BLaER1 treated with 17β-estradiol and CSF1 and Interleukin-3, amounts not matched to agents 10 nM and 100 nM (cell line): Measurements from ENCODE around the gene CDC16.

Experiments used
- H3K27ac ChIP-seq, 11 experiments: shearing (Covaris generic); formaldehyde crosslinking; 2 replicates each; pipeline ENCODE4 v1.8.1; 2022
- H3K27me3 ChIP-seq, 11 experiments: shearing (Covaris generic); formaldehyde crosslinking; 2 replicates each; pipeline ENCODE4 v1.8.1; 2022
- H3K36me3 ChIP-seq, 11 experiments: shearing (Covaris generic); formaldehyde crosslinking; 2 replicates each; pipeline ENCODE4 v1.8.1; 2022
- H3K4me1 ChIP-seq, 10 experiments: shearing (Covaris generic); formaldehyde crosslinking; 2 replicates each; pipeline ENCODE4 v1.8.1; 2022
- H3K4me2 ChIP-seq, 11 experiments: shearing (Covaris generic); formaldehyde crosslinking; 2 replicates each; pipeline ENCODE4 v1.8.1; 2022
- H3K4me3 ChIP-seq, 10 experiments: shearing (Covaris generic); formaldehyde crosslinking; 2 replicates each; pipeline ENCODE4 v1.8.1; 2022
- H3K9ac ChIP-seq, 11 experiments: shearing (Covaris generic); formaldehyde crosslinking; 2 replicates each; pipeline ENCODE4 v1.8.1; 2022
- H3K9me3 ChIP-seq, 11 experiments: shearing (Covaris generic); formaldehyde crosslinking; replicated peaks in 1 of 11; 2 replicates each; pipeline ENCODE4 v1.8.1; 2022
- H4K20me1 ChIP-seq, 11 experiments: shearing (Covaris generic); formaldehyde crosslinking; 2 replicates each; pipeline ENCODE4 v1.8.1; 2022
- Cebpa-rat ChIP-seq, 11 experiments: shearing (Covaris generic); IDR thresholded peaks; 2 replicates each; pipeline ENCODE4 v1.8.1; 2022

The CDC16 gene

DNA sequence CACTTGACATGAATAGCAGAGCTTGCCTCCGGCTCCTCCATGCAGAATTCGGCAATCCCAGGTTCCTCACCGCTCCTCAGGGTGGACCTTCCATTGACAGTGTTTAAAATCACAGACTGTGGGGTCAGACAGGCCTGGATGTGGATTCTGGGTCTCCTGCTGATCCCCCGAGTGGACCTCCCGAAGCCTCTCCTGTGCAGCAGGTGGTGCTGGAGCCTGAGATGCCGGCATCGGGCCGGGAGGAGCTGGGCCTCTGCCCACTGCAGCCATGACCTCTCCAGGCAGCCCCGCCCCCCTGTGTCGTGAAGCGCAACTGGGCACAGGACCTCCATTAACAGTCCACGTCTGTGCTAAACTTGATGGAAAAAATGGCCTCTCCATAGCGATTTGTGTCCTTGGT lies 10.5 kb upstream of the CDC16 start:
- no peak overlapping the region for H3K4me3 ChIP-seq
- H3K27ac ChIP-seq: peak overlapping the region in 3 of 11 experiments; percentile 3 to 24 (median 22); a peak in 3 of 22 replicates
- H3K27me3 ChIP-seq: no peaks in the 10 kb centered on the region
- TF ChIP-seq Cebpa-rat (IDR thresholded peaks at IDR 0.05): no peak
- 0 out of 22 replicates have a peak overlapping the region, but pooled peaks of 1 of the 11 experiments have one; percentile 7 for H3K9ac ChIP-seq
- peak overlapping the region in 3 of 11 experiments; percentile 8 to 25 (median 10); a peak in 5 of 22 replicates for H3K4me2 ChIP-seq
- no peaks in the 10 kb centered on the region for H4K20me1 ChIP-seq
- no peaks in the 10 kb centered on the region for H3K36me3 ChIP-seq
- no peaks in the 10 kb centered on the region for H3K9me3 ChIP-seq
- H3K4me1 ChIP-seq: peaks cover 38 to 79% (median 53%) of the 10 kb centered on the region in 10 experiments

GRCh38 chr13:114225610-114226009 lies 9.1 kb upstream of the CDC16 start:
- Histone ChIP-seq H3K4me3 (no peak overlapping the region), H3K4me2 (peak overlapping the region; percentile 36 to 73 (median 51); a peak in 21 of 22 replicates), H3K9ac (peak overlapping the region in 5 of 11 experiments; percentile 4 to 35 (median 12); a peak in 5 of 22 replicates), H3K27me3 (no peaks in the 10 kb centered on the region), H3K9me3 (no peaks in the 10 kb centered on the region), H4K20me1 (no peaks in the 10 kb centered on the region), H3K4me1 (peaks cover 31 to 76% (median 52%) of the 10 kb centered on the region in 10 experiments), H3K27ac (peak overlapping the region in 6 of 11 experiments; percentile 1 to 38 (median 12); a peak in 8 of 22 replicates), H3K36me3 (no peaks in the 10 kb centered on the region)
- TF ChIP-seq Cebpa-rat (IDR thresholded peaks at IDR 0.05): no peak

- H3K4me3 ChIP-seq: no peak overlapping the region
- no peaks in the 10 kb centered on the region for H4K20me1 ChIP-seq
- no peaks in the 10 kb centered on the region for H3K9me3 ChIP-seq
- H3K4me1 ChIP-seq: peaks cover 31 to 72% (median 51%) of the 10 kb centered on the region in 10 experiments
- H3K4me2 ChIP-seq: peak overlapping the region; percentile 36 to 73 (median 51)
- H3K9ac ChIP-seq: peak overlapping the region in 5 of 11 experiments; percentile 4 to 35 (median 12); a peak in 6 of 22 replicates
- TF ChIP-seq Cebpa-rat (IDR thresholded peaks at IDR 0.05): no peak
- H3K27me3 ChIP-seq: no peaks in the 10 kb centered on the region
- H3K27ac ChIP-seq: peak overlapping the region in 6 of 11 experiments; percentile 1 to 38 (median 12); a peak in 9 of 22 replicates
- H3K36me3 ChIP-seq: no peaks in the 10 kb centered on the region
These were observed 8.6 kb upstream of the CDC16 start for GRCh38 chr13:114226088-114226487.

DNA sequence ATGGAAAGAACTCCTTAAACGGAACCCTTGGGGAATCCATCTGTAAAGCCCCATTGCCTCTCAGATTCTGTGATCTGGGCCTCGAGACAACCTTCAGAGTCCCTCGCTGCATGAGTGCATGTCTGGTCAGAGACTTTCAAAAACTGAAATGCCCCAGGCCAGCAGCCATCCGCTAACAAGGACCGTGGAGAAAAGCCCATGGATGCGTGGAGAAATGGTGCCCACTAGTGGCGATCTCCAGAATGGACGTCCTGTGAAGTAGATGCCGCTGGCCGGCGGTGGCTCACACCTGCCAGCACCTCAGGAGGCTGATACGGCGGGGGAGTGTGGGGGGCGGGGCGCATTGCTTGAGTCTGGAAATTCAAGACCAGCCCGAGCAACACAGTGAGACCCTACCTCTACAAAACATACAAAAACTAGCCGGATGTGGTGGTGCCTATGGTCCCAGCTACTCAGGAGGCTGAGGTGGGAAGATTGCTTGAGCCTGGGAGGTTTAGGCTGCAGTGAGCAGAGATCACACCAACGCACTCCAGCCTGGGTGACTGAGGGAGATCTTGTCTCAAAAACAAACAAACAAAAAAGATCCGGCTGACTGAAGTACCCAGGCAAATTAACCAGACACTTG lies 7.9 kb upstream of the CDC16 start:
- Histone ChIP-seq H4K20me1 (no peaks in the 10 kb centered on the region), H3K4me3 (no peak overlapping the region), H3K9ac (peak overlapping the region in 2 of 11 experiments; percentile 7 to 18; a peak in 3 of 22 replicates), H3K36me3 (no peaks in the 10 kb centered on the region), H3K4me2 (peak overlapping the region; percentile 36 to 73 (median 51)), H3K27ac (peak overlapping the region in 1 of 11 experiments; percentile 17; a peak in 1 of 22 replicates), H3K27me3 (no peaks in the 10 kb centered on the region), H3K9me3 (no peaks in the 10 kb centered on the region), H3K4me1 (peaks cover 29 to 64% (median 45%) of the 10 kb centered on the region in 10 experiments)
- no peak for TF ChIP-seq Cebpa-rat (IDR thresholded peaks at IDR 0.05)

GRCh38 chr13:114227528-114227927 lies 7.2 kb upstream of the CDC16 start:
- Histone ChIP-seq H3K27me3 (no peaks in the 10 kb centered on the region), H3K4me2 (no peak overlapping the region)
- TF ChIP-seq Cebpa-rat (IDR thresholded peaks at IDR 0.05): no peak

DNA sequence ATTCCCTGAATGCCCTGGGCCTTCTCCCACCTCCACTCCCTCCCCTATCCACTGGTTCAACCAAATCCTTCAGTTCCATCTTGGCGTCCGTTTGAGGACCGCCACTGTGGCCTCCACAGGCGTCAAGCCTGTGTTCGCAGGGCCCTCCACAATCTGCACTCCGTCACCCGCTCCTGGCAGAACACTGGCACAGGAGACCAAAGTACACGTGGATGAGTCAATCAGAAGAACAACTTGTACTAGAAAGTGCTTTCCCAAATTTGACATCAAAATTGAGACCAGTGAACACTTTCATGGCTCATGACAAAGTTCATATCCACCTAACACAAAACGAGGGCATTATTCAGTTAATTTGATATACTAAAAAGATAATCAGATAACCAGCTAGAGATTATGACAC lies 6.5 kb upstream of the CDC16 start:
- H3K9me3 ChIP-seq: no peaks in the 10 kb centered on the region
- H3K4me3 ChIP-seq: no peak overlapping the region
- H3K27me3 ChIP-seq: no peaks in the 10 kb centered on the region
- peaks cover 16 to 51% (median 33%) of the 10 kb centered on the region in 10 experiments for H3K4me1 ChIP-seq
- no peak overlapping the region for H3K4me2 ChIP-seq
- H3K36me3 ChIP-seq: no peaks in the 10 kb centered on the region
- no peak overlapping the region for H3K27ac ChIP-seq
- no peak for TF ChIP-seq Cebpa-rat (IDR thresholded peaks at IDR 0.05)
- H3K9ac ChIP-seq: no peak overlapping the region; a peak in 1 of 22 replicates
- no peaks in the 10 kb centered on the region for H4K20me1 ChIP-seq

More at GRCh38 chr13:114227528-114227927, 7.2 kb upstream of the CDC16 start:
- peaks cover 22 to 58% (median 39%) of the 10 kb centered on the region in 10 experiments for H3K4me1 ChIP-seq
- H3K4me3 ChIP-seq: no peak overlapping the region
- no peaks in the 10 kb centered on the region for H3K36me3 ChIP-seq
- no peak overlapping the region for H3K27ac ChIP-seq
- no peaks in the 10 kb centered on the region for H4K20me1 ChIP-seq
- H3K9me3 ChIP-seq: no peaks in the 10 kb centered on the region
- H3K9ac ChIP-seq: no peak overlapping the region

DNA sequence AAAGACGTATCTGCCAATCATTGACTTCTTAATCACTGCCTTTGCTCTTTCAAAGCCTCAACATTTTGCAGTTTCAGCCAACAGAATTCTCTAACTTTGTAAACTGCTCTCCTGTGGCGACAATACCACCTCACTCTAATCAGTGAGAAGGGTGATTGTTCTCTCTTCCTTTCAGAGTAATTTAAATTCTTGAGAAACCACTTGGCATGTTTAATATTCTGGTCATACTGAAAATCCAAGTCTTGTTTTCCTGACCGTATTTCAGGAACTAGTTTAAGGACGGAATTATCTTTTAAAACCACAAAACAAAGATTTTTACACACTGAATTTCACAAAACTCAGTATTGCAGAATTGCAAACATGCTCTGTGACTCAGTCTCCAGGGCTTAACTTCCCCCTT lies 5.2 kb upstream of the CDC16 start:
- H3K9ac ChIP-seq: no peak overlapping the region
- H3K27ac ChIP-seq: no peak overlapping the region
- H4K20me1 ChIP-seq: no peaks in the 10 kb centered on the region
- H3K27me3 ChIP-seq: no peaks in the 10 kb centered on the region
- no peak for TF ChIP-seq Cebpa-rat (IDR thresholded peaks at IDR 0.05)
- no peak overlapping the region for H3K4me3 ChIP-seq
- H3K9me3 ChIP-seq: no peaks in the 10 kb centered on the region
- H3K36me3 ChIP-seq: no peaks in the 10 kb centered on the region
- peaks cover 16 to 38% (median 28%) of the 10 kb centered on the region in 10 experiments for H3K4me1 ChIP-seq
- H3K4me2 ChIP-seq: peak overlapping the region in 4 of 11 experiments; percentile 31 to 50 (median 41); a peak in 8 of 22 replicates

DNA sequence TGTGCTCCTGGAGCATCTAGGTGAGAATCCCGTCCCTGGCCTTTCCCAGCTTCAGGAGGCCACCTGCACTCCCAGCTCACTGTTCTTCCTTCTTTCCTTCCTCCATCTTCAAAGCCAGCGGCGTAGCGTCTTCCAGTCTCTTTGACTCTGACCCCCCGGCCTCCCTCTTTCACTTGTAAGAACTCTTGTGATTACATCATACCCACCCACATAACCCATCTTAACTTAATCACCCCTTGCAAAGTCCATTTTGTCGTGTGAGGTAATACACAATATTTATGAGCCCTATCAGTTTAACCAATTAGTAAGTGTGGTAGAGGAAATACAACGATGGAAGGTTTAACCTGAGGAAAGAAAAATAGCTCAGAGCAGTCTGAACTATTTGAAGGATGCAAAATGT lies 4.6 kb upstream of the CDC16 start:
- H3K27ac ChIP-seq: no peak overlapping the region
- no peak overlapping the region for H3K4me3 ChIP-seq
- no peak overlapping the region for H3K9ac ChIP-seq
- no peaks in the 10 kb centered on the region for H3K9me3 ChIP-seq
- TF ChIP-seq Cebpa-rat (IDR thresholded peaks at IDR 0.05): peak in 1 of 11 experiments; percentile 19; a peak in 1 of 22 replicates
- peak overlapping the region in 4 of 11 experiments; percentile 31 to 50 (median 41); a peak in 8 of 22 replicates for H3K4me2 ChIP-seq
- peaks cover 16 to 36% (median 23%) of the 10 kb centered on the region in 10 experiments for H3K4me1 ChIP-seq
- H4K20me1 ChIP-seq: no peaks in the 10 kb centered on the region
- no peaks in the 10 kb centered on the region for H3K36me3 ChIP-seq
- H3K27me3 ChIP-seq: no peaks in the 10 kb centered on the region

- Histone ChIP-seq H3K27me3 (no peaks in the 10 kb centered on the region), H3K27ac (no peak overlapping the region), H3K4me1 (peaks cover 17 to 35% (median 24%) of the 10 kb centered on the region in 10 experiments), H3K36me3 (no peaks in the 10 kb centered on the region), H4K20me1 (peaks cover 0 to 3% (median under 1%) of the 10 kb centered on the region in 11 experiments; a peak in 5 of 22 replicates), H3K4me2 (no peak overlapping the region), H3K4me3 (no peak overlapping the region), H3K9me3 (no peaks in the 10 kb centered on the region), H3K9ac (no peak overlapping the region)
- no peak for TF ChIP-seq Cebpa-rat (IDR thresholded peaks at IDR 0.05)
These were observed 4.1 kb upstream of the CDC16 start for GRCh38 chr13:114230575-114230974.
